ENCODE results near the gene MYL1.

Gene MYL1

GRCh38 chr2:210315015-210315788 lies at the start of gene MYL1:
TSS of gene MYL1 (minus strand) at chr2:210315174. CDS start at chr2:210315042, 132 bp downstream.
- DNase-seq (ENCODE audit: low read depth in 2 of 2, low spot score in 1 of 2) = no peak

GRCh38 chr2:210363876-210364275 lies 48.9 kb upstream of the MYL1 start:
- DNase-seq (ENCODE audit: low read depth in 2 of 2, low spot score in 1 of 2) = no peak

GRCh38 chr2:210363261-210363660 lies 48.3 kb upstream of the MYL1 start:
- no peak for DNase-seq (ENCODE audit: low read depth in 2 of 2, low spot score in 1 of 2)

GRCh38 chr2:210360412-210360811 lies 45.4 kb upstream of the MYL1 start:
- no peak for DNase-seq (ENCODE audit: low read depth in 2 of 2, low spot score in 1 of 2)

- no peak for DNase-seq (ENCODE audit: low read depth in 2 of 2, low spot score in 1 of 2)
These were observed 42.0 kb upstream of the MYL1 start for GRCh38 chr2:210356944-210357343.

GRCh38 chr2:210337159-210337558 lies 22.2 kb upstream of the MYL1 start:
- DNase-seq (ENCODE audit: low read depth in 2 of 2, low spot score in 1 of 2) = no peak

GRCh38 chr2:210324906-210325305 lies 9.9 kb upstream of the MYL1 start:
- DNase-seq (ENCODE audit: low read depth in 2 of 2, low spot score in 1 of 2) = no peak

- DNase-seq (ENCODE audit: low read depth in 2 of 2, low spot score in 1 of 2) = no peak
These were observed 9.5 kb upstream of the MYL1 start for GRCh38 chr2:210324458-210324857.

GRCh38 chr2:210323003-210323402 lies 8.0 kb upstream of the MYL1 start:
- no peak for DNase-seq (ENCODE audit: low read depth in 2 of 2, low spot score in 1 of 2)

- no peak for DNase-seq (ENCODE audit: low read depth in 2 of 2, low spot score in 1 of 2)
These were observed 3.9 kb upstream of the MYL1 start for GRCh38 chr2:210318891-210319290.

- DNase-seq (ENCODE audit: low read depth in 2 of 2, low spot score in 1 of 2) = no peak
These were observed 3.5 kb upstream of the MYL1 start for GRCh38 chr2:210318486-210318885.

GRCh38 chr2:210310550-210310949 lies 4.4 kb downstream of the MYL1 start:
- no peak for DNase-seq (ENCODE audit: low read depth in 2 of 2, low spot score in 1 of 2)

GRCh38 chr2:210309548-210310233 lies 5.3 kb downstream of the MYL1 start:
- no peak for DNase-seq (ENCODE audit: low read depth in 2 of 2, low spot score in 1 of 2)

GRCh38 chr2:210303498-210303897 lies 11.5 kb downstream of the MYL1 start:
- DNase-seq (ENCODE audit: low read depth in 2 of 2, low spot score in 1 of 2) = no peak

GRCh38 chr2:210302326-210302725 lies 12.6 kb downstream of the MYL1 start:
- no peak for DNase-seq (ENCODE audit: low read depth in 2 of 2, low spot score in 1 of 2)

GRCh38 chr2:210299866-210300373 lies 15.1 kb downstream of the MYL1 start:
- DNase-seq (ENCODE audit: low read depth in 2 of 2, low spot score in 1 of 2) = no peak

- DNase-seq (ENCODE audit: low read depth in 2 of 2, low spot score in 1 of 2) = no peak
These were observed 26.6 kb downstream of the MYL1 start for GRCh38 chr2:210288408-210288807.

- no peak for DNase-seq (ENCODE audit: low read depth in 2 of 2, low spot score in 1 of 2)
These were observed 27.7 kb downstream of the MYL1 start for GRCh38 chr2:210287301-210287700.

- no peak for DNase-seq (ENCODE audit: low read depth in 2 of 2, low spot score in 1 of 2)
These were observed 28.8 kb downstream of the MYL1 start for GRCh38 chr2:210286123-210286680.

- DNase-seq (ENCODE audit: low read depth in 2 of 2, low spot score in 1 of 2) = no peak
These were observed 37.8 kb downstream of the MYL1 start for GRCh38 chr2:210277133-210277532.

- no peak for DNase-seq (ENCODE audit: low read depth in 2 of 2, low spot score in 1 of 2)
These were observed 43.7 kb downstream of the MYL1 start for GRCh38 chr2:210271300-210271699.

GRCh38 chr2:210269148-210269547 lies 45.8 kb downstream of the MYL1 start:
- DNase-seq (ENCODE audit: low read depth in 2 of 2, low spot score in 1 of 2) = no peak

Measured in stimulated activated CD8-positive, alpha-beta memory T cell treated with anti-CD3 and anti-CD28 coated beads, Interleukin-4, amount 100 ng/mL, for 1 hour (primary cell).